ENCODE data around the gene THRSP.
"Not testable (repeated sequence)": the region's sequence is repeated elsewhere in the genome, so short reads cannot be mapped to it uniquely, and the experiment has no call there.

- not testable (repeated sequence) for TF ChIP-seq POLR2AphosphoS5, EP300 (IDR thresholded peaks at IDR 0.05)
Measured at GRCh38 chr11:78084506-78084905, 20.8 kb downstream of the THRSP start.

Measured in stomach (tissue), 4 donors.